ENCODE results near the gene USP19. TPM values are rescaled to one million over a fixed set of nuclear protein-coding genes. Genes with fewer than 3 reads are reported as not detected.

Gene USP19
- total and polyA plus RNA-seq, 5 experiments from 2014 or later, result 19.5 to 108 (median 42.2) TPM

DNA sequence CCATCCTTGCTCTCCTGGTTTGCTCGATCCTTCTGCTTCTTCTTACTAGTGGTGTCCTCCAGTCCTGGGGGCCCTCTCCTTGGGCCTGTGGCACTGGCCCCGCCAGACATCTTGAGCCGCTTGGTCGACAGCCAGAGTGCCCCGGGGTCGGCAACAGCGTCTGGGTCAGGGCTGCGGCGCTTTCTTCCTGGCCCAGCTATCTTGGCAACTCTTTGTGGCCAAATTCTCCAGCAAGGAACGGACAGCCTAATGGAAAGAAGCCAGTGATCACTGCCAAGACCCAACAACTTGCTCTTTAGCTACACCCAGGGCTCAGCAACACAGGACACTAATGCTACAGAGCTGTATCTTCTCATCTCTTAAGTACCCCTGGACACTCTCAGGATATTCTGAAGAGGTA lies 1.6 kb downstream of the USP19 start:
- H3K9me3 Mint-ChIP-seq, result no peaks in the 10 kb centered on the region
- POLR2A ChIA-PET, result interaction anchor here (1.5 to 5.0 kb wide), 5 partner anchors 10 to 112 kb away, joined by 4 to 85 read pairs (median 29); partner anchors contain the start of genes CCDC71, QARS1, QRICH1 and WDR6
- H3K27me3 Mint-ChIP-seq, result no peaks in the 10 kb centered on the region
- no peak for ATAC-seq
- peak overlapping the region; percentile 35 to 96 (median 65) for H3K27ac Mint-ChIP-seq
- no peak for DNase-seq
- peaks cover 0 to 43% (median 16%) of the 10 kb centered on the region in 3 donors for H3K36me3 Mint-ChIP-seq
- peaks cover 9 to 36% (median 29%) of the 10 kb centered on the region in 4 donors for H3K4me1 Mint-ChIP-seq
- H3K4me3 Mint-ChIP-seq, result peak overlapping the region in 9 of 10 donors; percentile 38 to 89 (median 87)

DNA sequence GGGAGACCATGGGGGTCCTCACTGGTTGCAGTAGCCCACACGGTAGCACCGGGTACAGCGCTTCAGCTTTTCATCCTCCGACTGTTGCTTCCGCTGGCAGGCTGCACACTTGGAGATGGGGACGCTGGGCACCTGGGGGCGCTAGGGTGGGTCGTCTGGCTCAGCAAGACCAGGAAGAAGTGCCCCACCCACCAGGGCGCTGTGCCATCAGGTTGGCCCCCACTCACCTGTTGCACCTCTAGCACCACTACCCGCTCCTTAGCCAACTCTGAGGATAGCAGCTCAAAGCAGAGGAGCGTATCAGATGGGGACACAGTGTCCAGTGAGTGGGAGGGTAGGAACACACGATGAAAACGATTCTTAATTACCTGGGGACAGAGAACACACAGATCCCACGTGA lies 8.4 kb downstream of the USP19 start:
- Mint-ChIP-seq H3K27ac (no peak overlapping the region), H3K27me3 (no peaks in the 10 kb centered on the region), H3K4me1 (peaks cover 0 to 8% (median 2%) of the 10 kb centered on the region in 4 donors), H3K9me3 (no peaks in the 10 kb centered on the region), H3K4me3 (no peak overlapping the region), H3K36me3 (peaks cover 0 to 71% (median 18%) of the 10 kb centered on the region in 3 donors)
- POLR2A ChIA-PET, result interaction anchor here (5.7 kb wide), 1 partner anchor 8 kb away, joined by 26 read pairs; the partner anchor contains the start of gene USP19
- DNase-seq (no peak), ATAC-seq (no peak)

DNA sequence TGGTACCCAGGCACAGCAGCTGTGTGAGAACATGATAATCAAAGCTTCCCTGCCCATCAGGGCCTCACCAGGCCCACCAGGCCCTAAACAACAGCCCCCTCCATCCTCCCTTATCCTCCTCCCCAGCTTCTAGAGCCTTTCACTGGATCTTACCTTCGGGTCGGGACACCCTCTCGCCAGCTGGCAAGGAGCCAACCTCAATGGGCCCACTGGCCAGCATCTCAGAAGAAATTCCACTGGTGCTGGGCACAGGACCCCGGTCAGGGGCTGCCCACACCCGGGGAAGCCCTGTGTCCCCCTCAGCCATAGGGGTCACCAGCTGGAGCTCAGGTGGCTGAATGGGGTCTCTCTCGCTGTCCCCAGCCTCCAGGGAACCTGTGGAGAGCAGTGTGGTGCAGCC lies 9.3 kb downstream of the USP19 start:
- DNase-seq, result no peak
- peaks cover 0 to 6% (median 2%) of the 10 kb centered on the region in 4 donors for H3K4me1 Mint-ChIP-seq
- peaks cover 0 to 66% (median 14%) of the 10 kb centered on the region in 3 donors for H3K36me3 Mint-ChIP-seq
- no peaks in the 10 kb centered on the region for H3K27me3 Mint-ChIP-seq
- peak overlapping the region in 1 of 10 donors; percentile 59 for H3K27ac Mint-ChIP-seq
- POLR2A ChIA-PET, result interaction anchor here (1.5 to 5.7 kb wide), 2 partner anchors 9 to 17 kb away, joined by 3 to 26 read pairs; partner anchors contain the start of genes QRICH1 and USP19
- no peak overlapping the region for H3K4me3 Mint-ChIP-seq
- no peaks in the 10 kb centered on the region for H3K9me3 Mint-ChIP-seq
- ATAC-seq, result no peak

DNA sequence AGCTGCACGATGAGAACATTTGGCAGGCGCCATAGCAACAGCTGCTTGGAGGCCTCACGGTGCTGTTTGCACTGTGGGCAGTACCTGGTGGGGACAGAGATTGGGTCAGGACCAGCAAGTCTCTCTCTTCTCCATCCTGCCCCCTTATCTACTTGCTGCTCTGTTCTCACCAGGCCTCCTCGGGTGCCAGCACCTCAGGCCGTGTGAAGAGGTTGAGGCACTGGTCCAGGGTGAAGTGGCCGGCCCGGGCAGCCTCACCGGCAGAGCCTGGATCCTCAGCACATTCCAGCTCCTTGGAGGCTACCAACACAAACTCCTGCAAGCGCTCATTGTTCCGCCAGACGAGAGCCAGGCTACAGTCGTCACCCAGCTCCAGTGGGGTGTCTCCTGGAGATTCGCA lies 9.8 kb downstream of the USP19 start:
- Mint-ChIP-seq H3K9me3 (no peaks in the 10 kb centered on the region), H3K27me3 (no peaks in the 10 kb centered on the region), H3K27ac (no peak overlapping the region), H3K4me3 (no peak overlapping the region), H3K36me3 (peaks cover 0 to 60% (median 8%) of the 10 kb centered on the region in 3 donors), H3K4me1 (peaks cover 1 to 5% (median 4%) of the 10 kb centered on the region in 4 donors)
- ATAC-seq (no peak), DNase-seq (no peak)
- POLR2A ChIA-PET, result interaction anchor here (1.5 to 5.7 kb wide), 2 partner anchors 10 to 17 kb away, joined by 3 to 26 read pairs; partner anchors contain the start of genes QRICH1 and USP19

DNA sequence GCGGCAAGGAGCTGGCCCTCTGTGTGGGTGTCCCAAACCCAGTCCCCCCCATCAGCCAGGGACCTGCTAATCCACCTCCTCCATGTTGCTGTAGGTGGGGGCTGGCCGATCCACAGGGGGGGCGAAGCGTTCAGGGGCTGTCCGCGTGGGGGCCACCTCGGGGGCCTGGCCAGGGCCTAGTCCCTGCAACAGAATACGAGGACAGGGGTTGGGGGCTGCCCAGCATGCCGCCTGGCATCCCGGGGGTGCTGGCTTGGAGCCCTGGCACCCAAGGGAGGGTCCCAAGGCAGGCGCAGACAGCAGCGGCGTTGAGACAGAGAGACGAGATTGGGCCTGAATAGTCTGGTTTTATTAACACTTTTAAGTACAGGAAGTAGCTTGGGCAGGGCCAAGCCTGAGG lies 12.3 kb downstream of the USP19 start:
- peaks cover 10 to 26% (median 23%) of the 10 kb centered on the region in 4 donors for H3K4me1 Mint-ChIP-seq
- DNase-seq (no peak), ATAC-seq (no peak)
- H3K36me3 Mint-ChIP-seq, result peaks cover 0 to 43% (median 0%) of the 10 kb centered on the region in 3 donors
- H3K27me3 Mint-ChIP-seq, result no peaks in the 10 kb centered on the region
- no peak overlapping the region for H3K27ac Mint-ChIP-seq
- H3K4me3 Mint-ChIP-seq, result no peak overlapping the region
- H3K9me3 Mint-ChIP-seq, result no peaks in the 10 kb centered on the region
- POLR2A ChIA-PET, result interaction anchor here (0.9 to 8.6 kb wide), 3 partner anchors 12 to 80 kb away, joined by 3 to 92 read pairs (median 26); partner anchors contain the start of genes QRICH1 and USP19

DNA sequence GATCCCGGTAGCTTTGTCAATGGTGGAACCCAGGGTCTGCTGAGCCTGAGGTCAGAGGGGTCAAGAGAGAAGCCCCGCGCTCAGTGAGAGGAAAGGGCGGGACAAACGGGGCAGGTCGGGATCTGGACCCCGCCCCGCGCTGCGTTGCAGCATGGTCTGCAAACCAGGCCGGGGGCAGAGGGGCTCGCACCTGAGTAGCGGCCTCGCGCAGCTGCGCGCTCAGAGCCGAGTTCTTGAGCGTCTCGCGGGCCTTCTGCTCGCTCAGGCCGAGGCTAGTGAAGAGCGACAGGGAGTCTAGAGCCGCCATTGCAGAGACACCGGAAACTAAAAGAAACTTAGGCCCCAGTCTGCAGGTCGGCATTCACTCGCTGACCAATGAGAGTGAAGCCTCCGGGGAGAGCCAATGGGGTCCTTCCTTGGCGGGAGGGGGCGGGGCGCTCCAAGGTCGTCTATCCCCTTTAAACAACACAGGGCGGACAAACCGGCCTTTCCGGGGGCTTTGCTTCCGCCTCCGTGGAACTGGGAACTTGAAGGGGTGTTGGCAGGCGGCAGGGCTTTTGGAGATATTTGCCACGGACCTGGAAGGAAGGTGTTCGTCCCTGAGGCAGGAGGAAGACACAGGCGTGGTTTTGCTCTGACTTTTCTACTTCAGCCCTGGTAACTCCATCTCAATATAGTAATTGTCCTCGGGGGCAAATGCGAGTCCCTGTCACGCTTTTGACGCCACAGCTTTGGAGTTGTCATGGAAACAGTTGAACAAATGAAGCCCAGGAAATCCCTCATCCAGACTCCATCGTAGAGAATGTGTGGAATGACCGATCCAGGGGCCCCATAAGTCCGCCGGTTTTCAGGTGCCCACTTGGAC lies 16.0 kb downstream of the USP19 start, which contains the start of gene QARS1:
Gene QARS1, minus strand, starts transcription at position 331 of the 865 bp plus-strand sequence. Its CDS starts 24 bp downstream, at position 307.
- Mint-ChIP-seq H3K4me3 (peak within 1 kb of the TSS; percentile 90 to 99 (median 96)), H3K27me3 (no peaks in the 10 kb centered on the region), H3K4me1 (peaks cover 11 to 43% (median 33%) of the 10 kb centered on the region in 4 donors), H3K27ac (peak within 1 kb of the TSS; percentile 96 to 99 (median 98)), H3K9me3 (no peaks in the 10 kb centered on the region), H3K36me3 (peaks cover 0 to 40% (median 4%) of the 10 kb centered on the region in 3 donors)
- DNase-seq (peak; percentile 79 to 95 (median 86)), ATAC-seq (peak; percentile 98 to 99)
- POLR2A ChIA-PET, result interaction anchor here (0.6 to 8.6 kb wide), 10 partner anchors 9 to 241 kb away, joined by 3 to 92 read pairs (median 4); partner anchors contain the start of genes QRICH1, USP19 and WDR6

DNA sequence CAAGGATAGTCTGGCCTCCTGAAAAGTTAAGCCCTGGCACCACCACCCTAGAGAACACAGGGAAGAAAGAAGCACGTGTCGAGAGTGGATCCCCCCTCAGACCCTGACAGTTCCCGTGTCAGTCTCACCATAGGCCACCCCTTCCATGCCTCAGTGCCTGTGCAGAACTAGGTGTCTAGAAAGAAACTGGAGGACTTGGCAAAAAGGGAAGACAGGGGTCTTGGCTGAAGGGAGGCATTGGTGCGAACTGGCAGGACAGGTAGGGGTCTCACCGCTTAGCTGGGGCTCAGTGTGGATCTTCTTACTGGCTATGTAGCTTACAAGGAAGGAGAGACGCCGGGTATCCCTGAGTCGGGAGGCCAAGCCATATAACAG lies 16.6 kb downstream of the USP19 start:
- peaks cover 0 to 40% (median 6%) of the 10 kb centered on the region in 3 donors for H3K36me3 Mint-ChIP-seq
- H3K27me3 Mint-ChIP-seq, result no peaks in the 10 kb centered on the region
- H3K9me3 Mint-ChIP-seq, result no peaks in the 10 kb centered on the region
- H3K4me1 Mint-ChIP-seq, result peaks cover 11 to 43% (median 33%) of the 10 kb centered on the region in 4 donors
- ATAC-seq (no peak), DNase-seq (no peak)
- POLR2A ChIA-PET, result interaction anchor here (0.6 to 8.6 kb wide), 7 partner anchors 9 to 96 kb away, joined by 3 to 92 read pairs (median 4); partner anchors contain the start of genes QRICH1 and USP19
- H3K27ac Mint-ChIP-seq, result peak overlapping the region; percentile 96 to 99 (median 98)
- H3K4me3 Mint-ChIP-seq, result peak overlapping the region; percentile 90 to 99 (median 96)

DNA sequence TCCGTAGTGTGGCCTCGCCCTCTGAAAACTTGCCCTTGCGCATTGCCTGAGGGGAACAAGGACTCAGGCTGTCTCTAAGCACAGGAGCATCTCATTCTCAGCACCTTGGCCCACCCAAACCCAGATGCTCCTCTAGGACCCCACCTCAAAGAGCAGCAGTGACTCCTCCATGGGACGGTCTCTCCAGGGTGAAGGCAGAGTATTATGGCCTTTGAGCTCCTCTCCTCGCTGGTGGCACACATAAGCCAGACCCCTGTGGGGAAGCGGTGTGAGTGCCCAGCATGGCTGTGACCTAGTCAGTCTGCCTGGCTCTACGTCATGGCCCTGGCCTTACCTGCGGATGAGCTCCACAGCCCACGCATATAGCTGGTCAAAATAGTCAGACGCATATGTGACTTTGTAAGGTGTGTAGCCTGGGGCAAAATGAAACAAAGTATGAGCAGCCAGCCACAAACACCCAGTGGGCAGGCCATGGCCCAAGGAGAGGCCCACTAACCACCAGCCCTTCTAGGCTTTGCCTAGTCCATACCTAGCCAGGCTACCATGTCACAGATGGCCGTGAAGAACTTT lies 20.5 kb downstream of the USP19 start:
- POLR2A ChIA-PET, result interaction anchor here (0.9 to 6.8 kb wide), 2 partner anchors 15 to 19 kb away, joined by 3 to 51 read pairs; partner anchors contain the start of gene USP19
- DNase-seq (no peak), ATAC-seq (no peak)
- H3K4me1 Mint-ChIP-seq, result peaks cover 7 to 34% (median 25%) of the 10 kb centered on the region in 4 donors
- H3K27ac Mint-ChIP-seq, result peak overlapping the region in 4 of 10 donors; percentile 7 to 61 (median 22)
- H3K27me3 Mint-ChIP-seq, result no peaks in the 10 kb centered on the region
- H3K4me3 Mint-ChIP-seq, result peak overlapping the region in 1 of 10 donors; percentile 6
- H3K9me3 Mint-ChIP-seq, result no peaks in the 10 kb centered on the region
- H3K36me3 Mint-ChIP-seq, result peaks cover 0 to 54% (median 10%) of the 10 kb centered on the region in 3 donors

DNA sequence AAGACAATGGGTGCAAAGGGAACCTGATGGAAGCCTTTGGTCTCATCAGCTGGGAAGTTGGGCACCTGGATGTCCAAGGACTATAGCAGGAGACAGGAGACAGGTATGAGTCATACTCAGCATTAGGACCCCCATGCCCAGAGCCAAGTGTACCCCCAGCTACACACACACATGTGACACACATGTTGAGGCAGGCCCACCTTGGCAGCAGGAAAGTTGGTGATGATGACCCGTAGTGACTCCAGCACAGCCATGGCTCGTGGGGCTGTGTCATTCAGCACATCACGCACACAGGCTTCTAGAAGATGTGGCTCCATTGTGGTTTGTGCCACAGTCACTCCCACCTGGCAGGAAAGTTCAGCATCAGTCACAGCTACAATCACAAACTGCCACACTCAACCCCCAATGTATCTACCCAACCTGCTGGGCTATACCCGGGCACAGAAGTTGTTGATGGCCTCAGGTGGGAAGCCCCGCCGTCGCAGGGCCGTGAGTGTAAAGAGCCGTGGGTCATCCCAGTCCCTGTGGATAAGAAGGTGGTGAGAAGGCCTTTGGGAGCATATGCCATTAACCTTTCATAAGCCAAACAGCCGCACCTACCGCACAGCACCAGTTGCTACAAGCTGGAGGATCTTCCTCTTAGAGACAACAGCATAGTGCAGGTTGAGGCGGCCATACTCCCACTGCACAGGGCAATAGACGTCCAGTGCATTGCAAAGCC lies 21.6 kb downstream of the USP19 start:
- no peaks in the 10 kb centered on the region for H3K9me3 Mint-ChIP-seq
- no peak overlapping the region for H3K4me3 Mint-ChIP-seq
- peak in 1 of 10 donors; percentile 13 for DNase-seq
- POLR2A ChIA-PET, result interaction anchor here (0.9 to 6.8 kb wide), 2 partner anchors 16 to 20 kb away, joined by 3 to 51 read pairs; partner anchors contain the start of gene USP19
- peaks cover 0 to 54% (median 10%) of the 10 kb centered on the region in 3 donors for H3K36me3 Mint-ChIP-seq
- no peak for ATAC-seq
- H3K27ac Mint-ChIP-seq, result peak overlapping the region in 5 of 10 donors; percentile 34 to 82 (median 55)
- peaks cover 4 to 30% (median 22%) of the 10 kb centered on the region in 4 donors for H3K4me1 Mint-ChIP-seq
- H3K27me3 Mint-ChIP-seq, result no peaks in the 10 kb centered on the region

DNA sequence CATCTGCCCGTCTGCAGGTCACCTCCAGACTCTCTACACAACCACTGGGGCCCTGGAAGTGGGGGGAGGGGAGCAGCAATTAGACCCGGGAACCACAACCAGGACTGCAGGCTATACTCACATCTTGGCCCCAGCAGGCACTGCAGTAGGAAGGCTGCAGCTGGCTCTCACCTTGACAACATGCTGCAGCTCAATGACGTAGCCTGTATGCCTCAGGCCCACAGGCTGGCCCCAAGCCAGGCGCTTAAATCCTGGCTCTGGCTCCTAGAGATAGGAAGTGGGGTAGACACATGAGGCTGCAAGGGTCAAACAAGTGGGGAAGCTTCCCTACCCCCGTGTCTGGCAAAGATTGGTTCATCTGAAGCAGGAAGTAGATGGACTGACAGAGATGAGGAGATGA lies 22.2 kb downstream of the USP19 start:
- Mint-ChIP-seq H3K36me3 (peaks cover 0 to 53% (median 10%) of the 10 kb centered on the region in 3 donors), H3K4me1 (peaks cover 2 to 24% (median 16%) of the 10 kb centered on the region in 4 donors), H3K27ac (peak overlapping the region in 3 of 10 donors; percentile 34 to 66 (median 55)), H3K4me3 (no peak overlapping the region), H3K9me3 (no peaks in the 10 kb centered on the region), H3K27me3 (no peaks in the 10 kb centered on the region)
- DNase-seq (peak in 1 of 10 donors; percentile 60), ATAC-seq (no peak)
- POLR2A ChIA-PET, result no interaction called here

All from naive thymus-derived CD8-positive, alpha-beta T cell (primary cell).